CD14-positive monocyte (primary cell): ENCODE measurements around the gene MCF2. TPM values are rescaled to one million over a fixed set of nuclear protein-coding genes. Genes with fewer than 3 reads are reported as not detected.

Experiments
- DNase-seq, 3 donors: peaks; one replicate each; pipeline ENCODE4 v3.0.0-alpha.2; 2011 to 2022
- H2AFZ ChIP-seq: 2 replicates; pipeline ENCODE4 v1.6.0; 2012; ENCODE audit warnings: mild to moderate bottlenecking, low read depth, low read length, inconsistent platforms; ENCODE audit not compliant: insufficient read depth, poor library complexity, severe bottlenecking
- H3K27ac ChIP-seq, 2 donors: 1 replicate in 1 of 2; 2 replicates in 1 of 2; pipeline ENCODE4 v1.5.1; 2012 to 2013; ENCODE audit warnings: low read length in 2 of 2, control low read depth in 1 of 2, inconsistent platforms in 1 of 2, low read depth in 1 of 2, mild to moderate bottlenecking in 1 of 2
- H3K27me3 ChIP-seq, 2 donors: one replicate each; pipeline versions ENCODE4 v1.6.0 to v1.6.1; 2011 to 2013; ENCODE audit warnings: low read length in 2 of 2; ENCODE audit not compliant: control insufficient read depth in 2 of 2, insufficient read depth in 2 of 2
- H3K36me3 ChIP-seq, 2 donors: replicated peaks in 1 of 2; 1 replicate in 1 of 2; 2 replicates in 1 of 2; pipeline versions ENCODE4 v1.5.1 to v1.6.1; 2012 to 2013; ENCODE audit warnings: low read length in 2 of 2, control low read depth in 1 of 2, inconsistent platforms in 1 of 2, mild to moderate bottlenecking in 1 of 2; ENCODE audit not compliant: insufficient read depth in 2 of 2, control insufficient read depth in 1 of 2
- H3K4me1 ChIP-seq, 2 donors: 1 replicate in 1 of 2; 2 replicates in 1 of 2; pipeline versions ENCODE4 v1.5.1 to v1.6.1; 2012 to 2013; ENCODE audit warnings: low read length in 2 of 2, control low read depth in 1 of 2, inconsistent platforms in 1 of 2, mild to moderate bottlenecking in 1 of 2, moderate library complexity in 1 of 2; ENCODE audit not compliant: insufficient read depth in 2 of 2, control insufficient read depth in 1 of 2
- H3K4me2 ChIP-seq: replicated peaks from 2 replicates; pipeline ENCODE3; 2012; ENCODE audit warnings: low read length, moderate library complexity, mild to moderate bottlenecking; ENCODE audit not compliant: poor library complexity, severe bottlenecking; ENCODE audit errors: extremely low read depth
- H3K4me3 ChIP-seq, 3 experiments: fragments of 200-600 bp in 1 of 3; sonication (generic) in 1 of 3; replicated peaks in 1 of 3; 1 replicate in 2 of 3; 2 replicates in 1 of 3; pipeline ENCODE4 v1.5.1; 2011 to 2013; ENCODE audit warnings: low read length in 3 of 3, mild to moderate bottlenecking in 3 of 3, control low read depth in 2 of 3, low read depth in 2 of 3, inconsistent platforms in 1 of 3, moderate library complexity in 1 of 3
- H3K79me2 ChIP-seq: 2 replicates; pipeline ENCODE4 v1.6.0; 2012; ENCODE audit warnings: mild to moderate bottlenecking, control low read depth, inconsistent platforms, low read length, moderate library complexity; ENCODE audit not compliant: insufficient read depth
- H3K9ac ChIP-seq: 2 replicates; pipeline ENCODE4 v1.6.0; 2017; ENCODE audit warnings: low read length, mild to moderate bottlenecking; ENCODE audit not compliant: insufficient read depth, poor library complexity, severe bottlenecking
- H3K9me3 ChIP-seq, 2 donors: replicated peaks in 1 of 2; 1 replicate in 1 of 2; 2 replicates in 1 of 2; pipeline versions ENCODE4 v1.5.1 to v1.6.1; 2012 to 2013; ENCODE audit warnings: low read length in 2 of 2, control low read depth in 1 of 2; ENCODE audit not compliant: control insufficient read depth in 1 of 2, insufficient read depth in 1 of 2
- H4K20me1 ChIP-seq: 2 replicates; pipeline ENCODE4 v1.6.0; 2012; ENCODE audit warnings: mild to moderate bottlenecking, low read length, control low read depth, moderate library complexity; ENCODE audit not compliant: insufficient read depth
- H3K27ac Mint-ChIP-seq, 7 donors: one replicate each; pipeline ENCODE4 v1.8.0; 2020; ENCODE audit warnings: mild to moderate bottlenecking in 7 of 7, mixed read lengths in 7 of 7, moderate library complexity in 6 of 7, inconsistent platforms in 2 of 7
- H3K27me3 Mint-ChIP-seq, 3 donors: one replicate each; pipeline ENCODE4 v1.8.0; 2021 to 2022; ENCODE audit warnings: low read depth in 3 of 3, mild to moderate bottlenecking in 3 of 3, mixed read lengths in 3 of 3, moderate library complexity in 3 of 3, inconsistent platforms in 1 of 3
- H3K36me3 Mint-ChIP-seq, 2 donors: one replicate each; pipeline ENCODE4 v1.8.0; 2020; ENCODE audit warnings: mixed read lengths in 2 of 2, inconsistent platforms in 1 of 2, mild to moderate bottlenecking in 1 of 2
- H3K4me1 Mint-ChIP-seq: one replicate; pipeline ENCODE4 v1.8.0; 2020; ENCODE audit warnings: mild to moderate bottlenecking, mixed read lengths
- H3K4me3 Mint-ChIP-seq, 2 donors: one replicate each; pipeline ENCODE4 v1.8.0; 2020; ENCODE audit warnings: mild to moderate bottlenecking in 2 of 2, mixed read lengths in 2 of 2, moderate library complexity in 1 of 2
- H3K9me3 Mint-ChIP-seq, 7 donors: one replicate each; pipeline ENCODE4 v1.8.0; 2020 to 2022; ENCODE audit warnings: mixed read lengths in 7 of 7, mild to moderate bottlenecking in 6 of 7, moderate library complexity in 6 of 7, inconsistent platforms in 2 of 7
- CTCF ChIP-seq: fragments of 200-600 bp; IDR thresholded peaks from one replicate; pipeline ENCODE4 v1.8.0; 2022; ENCODE audit warnings: antibody characterized with exemption, mild to moderate bottlenecking
- WGBS: methylation state at CpG from one replicate; pipeline ENCODE4 v1.1.5; 2013; ENCODE audit warnings: missing lambda C conversion rate; ENCODE audit not compliant: insufficient coverage; 5-methylcytosine and 5-hydroxymethylcytosine counted together
- intact Hi-C, 2 donors: fragments of 100-400 bp; cut with micrococcal nuclease; formaldehyde crosslinking; loops; one replicate each; pipeline versions ENCODE4 v1.15.0 to v1.15.1; 2023
- polyA plus RNA-seq, 3 donors: library from polyadenylated mRNA; depleted of rRNA in 1 of 3; unstranded in 2 of 3; stranded (reverse) in 1 of 3; fragments of 300-500 nt in 2 of 3; fragments of >200 nt in 1 of 3; fragmentation: Illumina TruSeq in 2 of 3; gene quantifications; 1 replicate in 2 of 3; 2 replicates in 1 of 3; pipeline ENCODE4 v1.2.3, GENCODE V29; 2012 to 2021

The MCF2 gene
- polyA plus RNA-seq, 3 donors = 0.40 TPM; not detected in 2

GRCh38 chrX:139543920-139544319 lies 164.0 kb downstream of the MCF2 start:
- no peaks in the 10 kb centered on the region for H3K9me3 ChIP-seq
- no peak overlapping the region for H3K4me2 ChIP-seq
- H3K36me3 ChIP-seq = no peaks in the 10 kb centered on the region
- no peaks in the 10 kb centered on the region for H3K4me1 ChIP-seq
- H3K27me3 Mint-ChIP-seq = peaks cover 0 to 1% (median 0%) of the 10 kb centered on the region in 3 donors
- H3K9me3 Mint-ChIP-seq = no peaks in the 10 kb centered on the region
- H3K27ac Mint-ChIP-seq = peak overlapping the region in 1 of 7 donors; percentile 8
- no peak overlapping the region for H3K4me3 Mint-ChIP-seq
- H3K4me3 ChIP-seq = no peak overlapping the region
- H3K36me3 Mint-ChIP-seq = no peaks in the 10 kb centered on the region
- H3K9ac ChIP-seq = no peak overlapping the region
- TF ChIP-seq CTCF = no peak
- H3K4me1 Mint-ChIP-seq = no peaks in the 10 kb centered on the region
- H3K27ac ChIP-seq = no peak overlapping the region
- H4K20me1 ChIP-seq = no peaks in the 10 kb centered on the region
- no peak overlapping the region for H2AFZ ChIP-seq
- H3K27me3 ChIP-seq = no peaks in the 10 kb centered on the region
- DNase-seq = no peak
- H3K79me2 ChIP-seq = no peaks in the 10 kb centered on the region
- no CpG with 5 or more reads among the region's 4 CpGs for WGBS
- intact Hi-C loops = no loop called here

GRCh38 chrX:139542652-139543051 lies 165.3 kb downstream of the MCF2 start:
- no peaks in the 10 kb centered on the region for H3K9me3 ChIP-seq
- Mint-ChIP-seq H3K9me3 (peaks cover 0 to 2% (median 0%) of the 10 kb centered on the region in 7 donors), H3K4me1 (no peaks in the 10 kb centered on the region), H3K27ac (no peak overlapping the region), H3K36me3 (no peaks in the 10 kb centered on the region), H3K4me3 (no peak overlapping the region), H3K27me3 (peaks cover 0 to 2% (median 1%) of the 10 kb centered on the region in 3 donors)
- no peak overlapping the region for H3K4me3 ChIP-seq
- no peaks in the 10 kb centered on the region for H4K20me1 ChIP-seq
- DNase-seq = no peak
- intact Hi-C loops = no loop called here
- WGBS = no CpG with 5 or more reads among the region's 1 CpG
- H3K9ac ChIP-seq = no peak overlapping the region
- H2AFZ ChIP-seq = no peak overlapping the region
- no peaks in the 10 kb centered on the region for H3K4me1 ChIP-seq
- H3K27me3 ChIP-seq = no peaks in the 10 kb centered on the region
- no peak overlapping the region for H3K4me2 ChIP-seq
- H3K27ac ChIP-seq = no peak overlapping the region
- no peaks in the 10 kb centered on the region for H3K79me2 ChIP-seq
- TF ChIP-seq CTCF = no peak
- H3K36me3 ChIP-seq = no peaks in the 10 kb centered on the region
